Regular cardiac myocyte (primary cell): ENCODE data around the gene WBP1. TPM values are rescaled to one million over a fixed set of nuclear protein-coding genes. Genes with fewer than 3 reads are reported as not detected.

Source experiments
- total RNA-seq: library from RNA; depleted of rRNA; stranded (reverse); fragments of >200 nt; gene quantifications from 2 replicates; pipeline ENCODE4 v1.2.3, GENCODE V29; 2014

The WBP1 gene
- total RNA-seq, result 39.1 and 58.9 TPM in 2 replicates

GRCh38 chr2:74458132-74458937, at the start of gene WBP1:
WBP1 (plus strand) TSS chr2:74458438; CDS start chr2:74458603, 165 bp downstream.

GRCh38 chr2:74421221-74421870, 36.9 kb upstream of the WBP1 start, which contains the start of the genes C2orf81 and WDR54:
C2orf81 (minus strand) TSS chr2:74421619; CDS start chr2:74421560, 59 bp downstream.
WDR54 (plus strand) TSS chr2:74421730; CDS start chr2:74422154, 424 bp downstream.

GRCh38 chr2:74441690-74442482, 16.4 kb upstream of the WBP1 start, which contains the start of gene RTKN:
RTKN (minus strand) TSS chr2:74441937; CDS start chr2:74441816, 121 bp downstream.

GRCh38 chr2:74454654-74455511, 3.4 kb upstream of the WBP1 start, which contains the start of gene INO80B:
INO80B (plus strand) TSS chr2:74455087; CDS start chr2:74455117, 30 bp downstream.

GRCh38 chr2:74472086-74472944, 14.1 kb downstream of the WBP1 start, which contains the start of gene MRPL53:
MRPL53 (minus strand) TSS chr2:74472680; CDS start chr2:74472660, 20 bp downstream.

GRCh38 chr2:74482801-74483674, 24.8 kb downstream of the WBP1 start, which contains the start of the genes CCDC142 and TTC31:
CCDC142 (minus strand) TSS chr2:74482998; CDS start chr2:74482837, 161 bp downstream.
TTC31 (plus strand) TSS chr2:74483081; CDS start chr2:74483096, 15 bp downstream.

GRCh38 chr2:74499267-74499939, 41.2 kb downstream of the WBP1 start, which contains the start of gene LBX2:
LBX2 (minus strand) TSS chr2:74499603; CDS start chr2:74499537, 66 bp downstream.

GRCh38 chr2:74507145-74507925, 49.1 kb downstream of the WBP1 start, which contains the start of gene PCGF1:
PCGF1 (minus strand) TSS chr2:74507695; CDS start chr2:74507668, 27 bp downstream.

Other genes starting within 250 kb of the WBP1 start
- gene SLC4A5, start 115.0 kb upstream of the WBP1 start, total RNA-seq, result under 0.01 TPM in 1 of 2 replicates, not detected in the other
- 202 and 203 TPM in 2 replicates for gene DCTN1, start 78.1 kb upstream of the WBP1 start, total RNA-seq
- 0.58 and 1.1 TPM in 2 replicates for gene C2orf81, start 36.8 kb upstream of the WBP1 start, total RNA-seq
- gene WDR54, start 36.7 kb upstream of the WBP1 start, total RNA-seq, result 38.6 and 76.1 TPM in 2 replicates
- gene RTKN, start 16.5 kb upstream of the WBP1 start, total RNA-seq, result 10.2 and 13.5 TPM in 2 replicates
- 7.1 and 16.3 TPM in 2 replicates for gene INO80B, start 3.4 kb upstream of the WBP1 start, total RNA-seq
- gene MOGS, start 6.9 kb downstream of the WBP1 start, total RNA-seq, result 65.7 and 82.4 TPM in 2 replicates
- gene MRPL53, start 14.2 kb downstream of the WBP1 start, total RNA-seq, result 37.5 and 47.0 TPM in 2 replicates
- gene CCDC142, start 24.6 kb downstream of the WBP1 start, total RNA-seq, result 18.0 and 22.3 TPM in 2 replicates
- 10.7 and 14.6 TPM in 2 replicates for gene TTC31, start 24.6 kb downstream of the WBP1 start, total RNA-seq
- gene LBX2, start 41.2 kb downstream of the WBP1 start, total RNA-seq, result 2.1 and 2.8 TPM in 2 replicates
- gene PCGF1, start 49.3 kb downstream of the WBP1 start, total RNA-seq, result 20.3 and 25.9 TPM in 2 replicates
- under 0.01 TPM in 1 of 2 replicates, not detected in the other for gene TLX2, start 56.0 kb downstream of the WBP1 start, total RNA-seq
- not detected in 2 replicates for gene DQX1, start 67.8 kb downstream of the WBP1 start, total RNA-seq
- 104 and 110 TPM in 2 replicates for gene AUP1, start 71.3 kb downstream of the WBP1 start, total RNA-seq
- gene HTRA2, start 71.5 kb downstream of the WBP1 start, total RNA-seq, result 44.8 and 51.2 TPM in 2 replicates
- gene LOXL3, start 95.5 kb downstream of the WBP1 start, total RNA-seq, result 147 and 384 TPM in 2 replicates
- 74.6 and 108 TPM in 2 replicates for gene DOK1, start 96.3 kb downstream of the WBP1 start, total RNA-seq
- under 0.01 and 0.19 TPM in 2 replicates for gene M1AP, start 189.9 kb downstream of the WBP1 start, total RNA-seq
- 8.1 and 12.4 TPM in 2 replicates for gene SEMA4F, start 195.8 kb downstream of the WBP1 start, total RNA-seq